ENCODE measurements around the gene UQCC2. TPM values are rescaled to one million over a fixed set of nuclear protein-coding genes. Genes with fewer than 3 reads are reported as not detected.
A peak's percentile ranks its signal among the peaks of the same experiment; 100 is the strongest.

The UQCC2 gene
- total and polyA plus RNA-seq, 2 of the 8 experiments (the other 6 are each of a cell fraction or from before 2014, with no cell fraction given): 52.1 to 104 TPM

DNA sequence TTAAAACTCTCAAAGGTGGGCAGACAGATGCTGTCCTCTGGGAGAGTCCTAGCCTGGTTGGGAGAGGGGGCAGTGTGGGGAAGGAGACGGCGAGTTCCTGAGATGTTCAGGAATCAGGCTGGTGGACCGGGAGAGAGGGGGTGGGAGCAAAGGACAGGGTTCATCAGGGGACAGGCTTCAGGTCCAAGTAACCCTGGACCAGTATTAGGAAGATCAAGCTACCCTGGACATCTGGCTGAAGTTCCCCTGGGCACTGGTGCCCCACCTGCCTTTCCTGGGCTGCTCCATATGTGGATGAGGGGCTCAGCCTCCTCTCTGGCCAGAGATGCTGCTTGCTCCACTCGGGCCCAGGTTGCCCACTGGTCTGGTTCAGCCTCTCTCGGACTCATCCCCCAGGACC lies 36.3 kb upstream of the UQCC2 start:
- Histone ChIP-seq H2AFZ (ENCODE audit: low read length) (no peak overlapping the region), H3K23ac (ENCODE audit: insufficient read length) (no peak overlapping the region), H2BK120ac (replicated peaks; ENCODE audit: low read depth, low read length) (no peak overlapping the region), H4K5ac (ENCODE audit: insufficient read length, low read depth, low read length) (no peak overlapping the region), H4K8ac (ENCODE audit: extremely low read depth, insufficient read depth, low read length) (peak overlapping the region; percentile 1; the same call in 1 of the 2 replicates), H2AK5ac (ENCODE audit: low read depth, low read length) (peak overlapping the region; percentile 59; the same call in 1 of the 2 replicates), H3K9ac (replicated peaks in 1 of 4; ENCODE audit: extremely low read depth in 1 of 4, low read depth in 3 of 4, low read length in 3 of 4) (no peak overlapping the region), H4K20me1 (replicated peaks in 1 of 2; ENCODE audit: control insufficient read depth in 1 of 2, insufficient read depth in 2 of 2, low read length in 2 of 2) (no peaks in the 10 kb centered on the region), H3K4ac (replicated peaks; ENCODE audit: insufficient read length, low read depth, low read length) (peak overlapping the region; percentile 27), H3K79me2 (ENCODE audit: control insufficient read depth in 1 of 2, insufficient read depth in 2 of 2, low read length in 2 of 2) (no peaks in the 10 kb centered on the region), H3K27ac (ENCODE audit: low read depth, low read length) (no peak overlapping the region), H4K91ac (replicated peaks; ENCODE audit: insufficient read length, low read length) (peak overlapping the region; percentile 66), H2BK5ac (ENCODE audit: low read depth, low read length) (no peak overlapping the region), H3K9me3 (ENCODE audit: insufficient read depth in 2 of 2, low read depth in 1 of 2, low read length in 1 of 2) (no peaks in the 10 kb centered on the region), H3K27me3 (replicated peaks in 1 of 4; ENCODE audit: control insufficient read depth in 3 of 4, extremely low read depth in 1 of 4, insufficient read depth in 3 of 4, low read length in 3 of 4) (no peaks in the 10 kb centered on the region), H3K4me2 (ENCODE audit: insufficient read depth in 1 of 2, low read depth in 2 of 2, low read length in 2 of 2) (no peak overlapping the region), H2BK15ac (ENCODE audit: low read length) (peak overlapping the region; percentile 81; the same call in 1 of the 2 replicates), H3K18ac (ENCODE audit: extremely low read depth, low read length) (no peak overlapping the region), H3K23me2 (ENCODE audit: low read depth, low read length) (no peaks in the 10 kb centered on the region), H3K56ac (replicated peaks; ENCODE audit: insufficient read length, low read depth, low read length) (no peak overlapping the region), H3K79me1 (ENCODE audit: low read depth, low read length) (no peaks in the 10 kb centered on the region), H3K4me1 (replicated peaks in 1 of 4; ENCODE audit: control insufficient read depth in 3 of 4, insufficient read depth in 4 of 4, low read length in 3 of 4) (peaks cover 7 to 33% (median 23%) of the 10 kb centered on the region in 4 experiments), H3K14ac (ENCODE audit: insufficient read length) (no peak overlapping the region), H2BK12ac (ENCODE audit: low read depth, low read length) (peak overlapping the region; percentile 50; the same call in 1 of the 2 replicates), H2BK20ac (ENCODE audit: low read length) (0 out of 2 replicates have a peak overlapping the region, but pooled peaks have one; percentile 29), H3K36me3 (ENCODE audit: control insufficient read depth in 2 of 4, insufficient read depth in 4 of 4, low read length in 3 of 4) (no peaks in the 10 kb centered on the region), H3K4me3 (ENCODE audit: extremely low read depth in 1 of 4, insufficient read depth in 2 of 4, low read depth in 3 of 4, low read length in 4 of 4) (no peak overlapping the region)
- 74% methylated on average over 5 of the region's 5 CpGs; no CpG with 5 or more reads in 1 of the 2 experiments for WGBS, 2 experiments (ENCODE audit: extremely low coverage in 1 of 2, insufficient coverage in 1 of 2, insufficient read length in 1 of 2, insufficient replicate concordance in 2 of 2, low coverage in 1 of 2, low lambda C conversion rate in 2 of 2, missing lambda C conversion rate in 1 of 2)
- ChIA-PET POLR2A (ENCODE audit: partially characterized antibody) (interaction anchor here (1.8 to 2.8 kb wide), 2 partner anchors 23 to 36 kb away, joined by 4 to 14 read pairs; partner anchors contain the start of gene UQCC2), CTCF (ENCODE audit: partially characterized antibody) (interaction anchor here (0.9 to 12.0 kb wide), 5 partner anchors 11 to 395 kb away, joined by 3 to 171 read pairs (median 4); no protein-coding TSS in a partner anchor)
- TF ChIP-seq CBX8 (IDR thresholded peaks at IDR 0.05; ENCODE audit: borderline replicate concordance, low read depth, low read length): no peak
- TF ChIP-seq HDAC6 (IDR thresholded peaks at IDR 0.05; ENCODE audit: low read depth, low read length): no peak
- FAIRE-seq: no peak
- DNase-seq (ENCODE audit: low read depth in 1 of 2, low spot score in 2 of 2): no peak
